ENCODE results near the gene MYO18B.

Gene MYO18B

DNA sequence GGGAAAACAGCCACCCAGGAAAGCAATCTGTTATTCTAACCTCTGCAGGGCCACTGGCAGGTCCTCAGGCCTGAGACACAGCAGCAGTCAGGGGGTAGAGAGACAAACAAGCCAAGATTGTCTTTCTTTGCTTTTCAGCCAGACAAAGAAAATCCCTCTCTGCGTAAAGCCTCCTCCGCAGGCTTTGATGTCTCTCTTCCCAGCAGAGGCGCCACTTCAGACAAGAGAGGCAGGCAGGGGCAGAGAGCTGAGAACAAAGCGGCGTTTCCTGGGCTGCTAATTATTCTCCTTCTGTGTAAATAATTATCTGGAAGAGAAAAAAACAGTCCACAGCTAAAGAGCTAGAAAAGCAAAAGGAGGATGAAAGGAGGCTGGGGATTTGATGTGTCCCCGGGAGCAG lies 324.5 kb downstream of the MYO18B start:
- in situ Hi-C loops (cut with HindIII; ENCODE audit: low sequenced_read_pairs), result no loop called here

DNA sequence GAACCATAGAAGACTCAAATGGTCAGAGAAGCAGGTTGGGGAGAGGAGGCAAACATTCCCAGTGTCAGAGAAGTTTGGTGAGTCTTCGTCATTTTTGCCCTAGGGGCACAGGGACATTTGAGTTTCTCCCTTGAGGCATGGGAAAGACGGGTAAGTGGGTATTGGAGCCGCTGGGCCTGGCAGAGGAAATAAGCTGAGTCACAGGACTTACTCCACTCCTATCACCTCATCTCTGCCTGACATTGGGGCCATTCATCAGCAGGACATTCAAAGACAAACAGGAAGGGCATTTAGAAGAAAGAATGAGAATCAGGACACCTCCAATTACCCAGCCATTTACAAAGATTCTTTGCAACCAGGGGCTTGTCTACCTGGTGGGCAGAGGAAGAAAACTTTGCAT lies 326.6 kb downstream of the MYO18B start:
- in situ Hi-C loops (cut with HindIII; ENCODE audit: low sequenced_read_pairs), result no loop called here

DNA sequence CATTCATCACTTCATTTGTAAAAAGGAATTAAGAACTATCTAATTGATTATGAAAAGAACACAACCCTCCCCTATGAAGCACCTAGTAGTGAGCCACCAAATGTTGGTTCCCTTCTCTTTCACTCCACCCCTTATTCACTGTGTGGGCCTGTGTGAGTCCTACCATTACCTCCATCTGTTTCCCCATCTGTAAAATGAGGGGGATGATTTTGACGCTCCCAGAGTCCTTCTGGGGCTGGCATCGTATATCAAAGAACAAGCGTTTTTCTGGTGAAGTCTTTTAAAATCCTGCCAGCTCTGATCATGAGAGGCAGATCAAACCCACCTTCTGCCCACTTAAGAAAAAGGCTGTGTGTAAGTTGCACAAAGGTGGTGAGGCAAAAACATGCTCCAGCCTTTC lies 330.6 kb downstream of the MYO18B start:
- in situ Hi-C loops (cut with HindIII; ENCODE audit: low sequenced_read_pairs), result no loop called here

DNA sequence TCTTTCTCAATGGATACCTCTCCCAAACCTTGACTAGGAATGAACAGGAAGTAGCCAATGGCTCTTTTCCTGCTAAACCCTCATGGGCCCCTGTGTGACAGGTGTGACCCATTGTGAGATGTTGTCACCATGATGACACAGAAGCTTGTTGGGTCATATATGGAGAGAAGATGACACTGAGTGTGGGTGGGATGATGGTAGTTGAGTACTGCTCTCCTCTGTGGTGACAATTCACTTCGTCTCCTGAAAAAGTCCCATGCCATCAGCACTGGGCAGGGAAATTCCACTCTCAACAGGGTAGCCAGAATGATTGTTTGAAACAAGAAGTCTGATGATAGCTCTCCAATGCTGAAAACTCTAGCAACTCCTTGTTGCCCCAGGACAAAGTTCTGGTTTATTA lies 333.3 kb downstream of the MYO18B start:
- in situ Hi-C loops (cut with HindIII; ENCODE audit: low sequenced_read_pairs), result no loop called here

DNA sequence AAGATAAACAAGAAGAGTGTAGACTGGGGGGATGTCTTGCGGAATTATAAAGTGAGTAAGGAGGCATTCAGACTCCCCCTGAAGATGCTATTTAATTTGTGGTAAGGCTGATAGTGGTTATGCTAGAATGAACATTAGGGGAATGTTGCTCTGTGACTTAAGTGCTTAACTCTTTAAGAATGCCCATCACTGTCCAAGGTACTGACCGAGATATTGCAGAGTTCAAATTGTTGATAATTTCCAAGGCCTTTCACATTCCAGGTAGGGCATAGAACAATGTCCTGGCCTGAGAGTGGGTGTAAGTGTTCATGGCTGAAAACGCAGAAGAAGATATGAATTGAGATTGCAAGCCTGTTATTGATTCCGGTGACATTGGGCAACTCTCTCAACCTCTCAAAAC lies 337.0 kb downstream of the MYO18B start:
- in situ Hi-C loops (cut with HindIII; ENCODE audit: low sequenced_read_pairs), result no loop called here
